ENCODE results near the gene PQBP1.
A peak's percentile ranks its signal among the peaks of the same experiment; 100 is the strongest.

PQBP1 gene

GRCh38 chrX:48893556-48894348, 4.0 kb upstream of the PQBP1 start:
- Histone ChIP-seq H3K27me3 (ENCODE audit: insufficient read depth, poor library complexity, severe bottlenecking) (no peaks in the 10 kb centered on the region), H3K4me3 (replicated peaks; ENCODE audit: insufficient read depth, low read length) (no peak overlapping the region), H3K27ac (replicated peaks) (no peak overlapping the region)
- no peak for TF ChIP-seq POLR2AphosphoS5 (IDR thresholded peaks at IDR 0.05; ENCODE audit: low read depth)
- no peak for TF ChIP-seq REST (IDR thresholded peaks at IDR 0.05; ENCODE audit: insufficient replicate concordance, low read depth)
- no peak for TF ChIP-seq SPI1 (IDR thresholded peaks at IDR 0.05; ENCODE audit: borderline replicate concordance, low read depth)
- no peak for TF ChIP-seq GABPA (IDR thresholded peaks at IDR 0.05; ENCODE audit: low read depth)
- TF ChIP-seq CTCF (IDR thresholded peaks at IDR 0.05; ENCODE audit: insufficient read depth, low read length) = no peak
- DNase-seq (ENCODE audit: low read depth in 1 of 2, low spot score in 1 of 2) = no peak

GRCh38 chrX:48894891-48895290, 2.8 kb upstream of the PQBP1 start:
- no peak for DNase-seq (ENCODE audit: low read depth in 1 of 2, low spot score in 1 of 2)
- Histone ChIP-seq H3K4me3 (replicated peaks; ENCODE audit: insufficient read depth, low read length) (no peak overlapping the region), H3K27me3 (ENCODE audit: insufficient read depth, poor library complexity, severe bottlenecking) (no peaks in the 10 kb centered on the region), H3K27ac (replicated peaks) (no peak overlapping the region)
- no peak for TF ChIP-seq GABPA (IDR thresholded peaks at IDR 0.05; ENCODE audit: low read depth)
- no peak for TF ChIP-seq POLR2AphosphoS5 (IDR thresholded peaks at IDR 0.05; ENCODE audit: low read depth)
- no peak for TF ChIP-seq REST (IDR thresholded peaks at IDR 0.05; ENCODE audit: insufficient replicate concordance, low read depth)
- no peak for TF ChIP-seq SPI1 (IDR thresholded peaks at IDR 0.05; ENCODE audit: borderline replicate concordance, low read depth)
- no peak for TF ChIP-seq CTCF (IDR thresholded peaks at IDR 0.05; ENCODE audit: insufficient read depth, low read length)

GRCh38 chrX:48896611-48897011, 1.1 kb upstream of the PQBP1 start:
- DNase-seq (ENCODE audit: low read depth in 1 of 2, low spot score in 1 of 2) = peak; percentile 21 to 64
- TF ChIP-seq SPI1 (IDR thresholded peaks at IDR 0.05; ENCODE audit: borderline replicate concordance, low read depth) (no peak), GABPA (IDR thresholded peaks at IDR 0.05; ENCODE audit: low read depth) (no peak), REST (IDR thresholded peaks at IDR 0.05; ENCODE audit: insufficient replicate concordance, low read depth) (no peak), POLR2AphosphoS5 (IDR thresholded peaks at IDR 0.05; ENCODE audit: low read depth) (no peak), CTCF (IDR thresholded peaks at IDR 0.05; ENCODE audit: insufficient read depth, low read length) (no peak)
- Histone ChIP-seq H3K27me3 (ENCODE audit: insufficient read depth, poor library complexity, severe bottlenecking) (no peaks in the 10 kb centered on the region), H3K4me3 (replicated peaks; ENCODE audit: insufficient read depth, low read length) (peak overlapping the region; percentile 79), H3K27ac (replicated peaks) (peak overlapping the region; percentile 95)
